ENCODE results near the gene DUSP15.

Gene DUSP15

DNA sequence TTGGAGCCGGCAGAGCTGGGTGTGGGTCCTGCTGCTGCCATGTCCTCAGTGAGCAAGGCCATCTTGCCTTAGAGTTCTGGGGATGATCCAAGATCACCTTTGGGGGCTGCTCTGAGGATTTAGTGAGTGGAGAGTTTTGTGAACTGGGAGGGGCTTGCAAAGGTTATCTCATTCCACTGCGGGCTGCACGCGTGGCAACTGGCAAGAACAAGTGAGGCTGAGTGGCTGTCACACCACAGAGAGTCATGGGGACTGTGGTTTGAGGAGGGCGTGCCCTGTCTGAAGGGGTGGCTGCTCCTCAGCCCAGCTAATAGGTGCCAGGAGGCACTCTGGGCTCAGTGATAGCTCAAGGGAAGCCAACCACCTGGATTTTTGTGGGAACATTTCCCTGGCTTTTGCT is 37.7 kb upstream of the DUSP15 start:
- TF ChIP-seq, protein P1, sequence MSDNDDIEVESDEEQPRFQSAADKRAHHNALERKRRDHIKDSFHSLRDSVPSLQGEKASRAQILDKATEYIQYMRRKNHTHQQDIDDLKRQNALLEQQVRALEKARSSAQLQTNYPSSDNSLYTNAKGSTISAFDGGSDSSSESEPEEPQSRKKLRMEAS (IDR thresholded peaks at IDR 0.05; ENCODE audit: low read depth, low read length), result no peak
- no peak for TF ChIP-seq POLR2A (IDR thresholded peaks at IDR 0.05; ENCODE audit: extremely low read depth, insufficient read length)
- no peak overlapping the region for H3K4me3 ChIP-seq (ENCODE audit: low read depth, low read length)
- no peak for DNase-seq (ENCODE audit: low read depth)

DNA sequence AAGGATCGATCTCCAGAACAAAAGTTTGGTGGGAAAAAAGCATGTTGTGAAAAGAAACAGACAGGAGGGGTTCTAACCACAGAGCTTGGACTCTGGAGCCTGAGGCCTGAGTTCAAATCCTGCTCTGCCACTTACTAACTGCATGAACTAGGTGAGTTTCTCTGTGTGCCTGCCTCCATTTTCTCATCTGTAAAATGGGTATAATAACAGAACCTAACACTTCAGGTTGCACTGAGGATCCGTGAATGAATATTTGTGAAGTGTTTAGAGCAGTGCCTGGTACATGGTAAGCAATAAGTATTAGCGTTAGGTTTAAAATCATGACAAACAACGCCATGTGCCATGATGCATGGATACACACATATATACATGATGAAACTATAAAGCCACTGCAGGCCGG is 36.7 kb upstream of the DUSP15 start:
- no peak overlapping the region for H3K4me3 ChIP-seq (ENCODE audit: low read depth, low read length)
- no peak for DNase-seq (ENCODE audit: low read depth)
- TF ChIP-seq, protein P1 (IDR thresholded peaks at IDR 0.05; ENCODE audit: low read depth, low read length), result no peak
- TF ChIP-seq POLR2A (IDR thresholded peaks at IDR 0.05; ENCODE audit: extremely low read depth, insufficient read length) (no peak), MYC (IDR thresholded peaks at IDR 0.05; ENCODE audit: low read depth, low read length) (no peak)
- TF ChIP-seq, protein P2, sequence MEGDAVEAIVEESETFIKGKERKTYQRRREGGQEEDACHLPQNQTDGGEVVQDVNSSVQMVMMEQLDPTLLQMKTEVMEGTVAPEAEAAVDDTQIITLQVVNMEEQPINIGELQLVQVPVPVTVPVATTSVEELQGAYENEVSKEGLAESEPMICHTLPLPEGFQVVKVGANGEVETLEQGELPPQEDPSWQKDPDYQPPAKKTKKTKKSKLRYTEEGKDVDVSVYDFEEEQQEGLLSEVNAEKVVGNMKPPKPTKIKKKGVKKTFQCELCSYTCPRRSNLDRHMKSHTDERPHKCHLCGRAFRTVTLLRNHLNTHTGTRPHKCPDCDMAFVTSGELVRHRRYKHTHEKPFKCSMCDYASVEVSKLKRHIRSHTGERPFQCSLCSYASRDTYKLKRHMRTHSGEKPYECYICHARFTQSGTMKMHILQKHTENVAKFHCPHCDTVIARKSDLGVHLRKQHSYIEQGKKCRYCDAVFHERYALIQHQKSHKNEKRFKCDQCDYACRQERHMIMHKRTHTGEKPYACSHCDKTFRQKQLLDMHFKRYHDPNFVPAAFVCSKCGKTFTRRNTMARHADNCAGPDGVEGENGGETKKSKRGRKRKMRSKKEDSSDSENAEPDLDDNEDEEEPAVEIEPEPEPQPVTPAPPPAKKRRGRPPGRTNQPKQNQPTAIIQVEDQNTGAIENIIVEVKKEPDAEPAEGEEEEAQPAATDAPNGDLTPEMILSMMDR (IDR thresholded peaks at IDR 0.05; ENCODE audit: low read depth, low read length), result no peak

DNA sequence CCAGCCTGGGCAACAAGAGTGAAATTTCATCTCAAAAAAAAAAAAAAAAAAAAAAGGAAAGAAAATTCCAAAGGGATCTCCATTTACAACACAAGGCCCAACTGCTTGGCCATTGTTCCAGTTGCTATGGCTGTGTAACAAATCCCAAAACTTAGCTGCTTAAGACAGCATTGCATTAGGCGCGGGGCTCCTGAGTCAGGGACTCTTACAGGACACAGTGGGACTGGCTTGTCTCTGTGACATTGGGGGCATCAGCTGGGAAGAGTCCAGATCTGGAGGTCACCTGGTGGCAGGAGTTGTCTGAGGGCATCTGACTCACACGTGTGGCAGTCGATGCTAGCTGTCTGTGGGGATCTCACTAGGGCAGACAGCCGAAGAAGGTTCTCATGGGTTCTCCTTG is 35.7 kb upstream of the DUSP15 start:
- no peak for TF ChIP-seq POLR2A (IDR thresholded peaks at IDR 0.05; ENCODE audit: extremely low read depth, insufficient read length)
- no peak overlapping the region for H3K4me3 ChIP-seq (ENCODE audit: low read depth, low read length)
- DNase-seq (ENCODE audit: low read depth), result no peak

DNA sequence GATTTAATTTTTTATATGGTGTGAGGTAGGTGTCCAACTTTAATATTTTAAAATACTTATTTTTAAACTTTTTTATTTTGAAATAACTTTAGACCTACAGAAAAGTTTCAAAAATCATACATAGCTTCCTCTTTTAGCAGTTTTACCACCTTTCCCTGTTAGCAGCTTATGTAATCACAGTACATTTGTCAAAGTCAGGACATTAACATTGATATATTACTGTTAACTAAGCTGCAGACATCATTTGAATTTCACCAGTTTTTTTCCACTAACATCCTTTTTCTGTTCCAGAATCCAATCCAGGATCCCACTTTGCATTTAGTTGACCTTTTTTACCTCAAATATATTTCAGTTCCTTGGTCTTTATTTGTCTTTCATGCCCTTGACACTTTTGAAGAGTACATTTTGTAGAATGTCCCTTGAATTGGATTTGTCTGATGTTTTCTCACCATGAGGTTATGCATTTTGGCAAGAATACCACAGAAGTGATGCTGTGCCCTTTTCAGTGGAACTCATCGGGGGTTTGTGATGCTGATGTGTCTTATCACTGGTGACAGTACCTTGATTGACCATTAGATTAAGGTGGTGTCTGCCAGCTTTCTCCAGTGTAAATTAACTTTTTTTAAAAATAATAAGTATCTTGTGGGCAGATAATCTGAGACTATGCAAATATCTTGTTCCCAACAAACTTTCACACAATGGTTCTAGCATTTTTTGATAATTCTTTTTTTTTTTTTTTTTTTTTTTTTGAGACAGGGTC is 33.5 kb upstream of the DUSP15 start:
- H3K4me3 ChIP-seq (ENCODE audit: low read depth, low read length), result no peak overlapping the region
- TF ChIP-seq, protein P2 (IDR thresholded peaks at IDR 0.05; ENCODE audit: low read depth, low read length), result no peak
- no peak for DNase-seq (ENCODE audit: low read depth)

DNA sequence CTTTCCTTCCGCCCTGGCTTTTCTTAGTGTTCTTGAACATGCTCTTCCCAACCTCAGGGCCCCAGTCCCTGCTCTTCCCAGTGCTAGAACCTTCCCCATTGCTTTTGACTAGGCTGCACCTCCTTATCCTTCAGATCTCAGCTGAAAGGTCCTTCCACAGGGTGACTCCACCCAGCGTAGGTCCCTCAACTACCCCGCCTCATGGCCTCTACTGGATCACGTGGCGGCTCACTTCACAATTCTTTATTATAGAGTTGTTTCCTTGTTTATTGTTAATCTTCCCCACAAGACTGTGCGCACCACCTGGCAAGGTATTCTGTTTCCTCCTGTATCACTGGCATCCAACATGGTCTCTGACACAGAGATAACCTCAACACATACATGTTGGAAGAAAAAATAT is 31.3 kb upstream of the DUSP15 start:
- DNase-seq (ENCODE audit: low read depth), result no peak
- no peak overlapping the region for H3K4me3 ChIP-seq (ENCODE audit: low read depth, low read length)
- TF ChIP-seq, protein P2 (IDR thresholded peaks at IDR 0.05; ENCODE audit: low read depth, low read length), result no peak
- TF ChIP-seq, protein P1 (IDR thresholded peaks at IDR 0.05; ENCODE audit: low read depth, low read length), result no peak
- no peak for TF ChIP-seq MYC (IDR thresholded peaks at IDR 0.05; ENCODE audit: low read depth, low read length)
- TF ChIP-seq POLR2A (IDR thresholded peaks at IDR 0.05; ENCODE audit: extremely low read depth, insufficient read length), result no peak

DNA sequence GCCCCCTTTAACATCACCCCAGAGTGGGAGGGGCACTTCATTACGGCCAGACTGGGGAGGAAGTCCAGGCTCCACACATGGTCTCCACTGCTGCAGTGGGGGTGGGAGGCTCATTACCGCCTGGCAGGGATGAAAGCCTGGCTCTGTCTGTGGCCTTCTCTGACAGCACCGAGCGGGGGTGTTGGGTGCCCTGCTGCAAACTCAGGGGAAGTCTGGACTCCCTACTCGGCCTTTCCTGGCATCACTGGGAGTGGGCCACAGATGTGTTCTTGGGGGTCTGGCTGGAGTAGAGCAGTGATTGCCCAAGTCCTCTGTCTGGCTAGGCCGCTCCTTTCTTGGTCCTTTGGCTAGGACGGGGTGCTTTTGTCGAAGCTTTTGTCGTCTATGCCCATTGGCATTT is 27.2 kb upstream of the DUSP15 start:
- no peak overlapping the region for H3K4me3 ChIP-seq (ENCODE audit: low read depth, low read length)
- no peak for DNase-seq (ENCODE audit: low read depth)
- TF ChIP-seq, protein P2 (IDR thresholded peaks at IDR 0.05; ENCODE audit: low read depth, low read length), result no peak
- TF ChIP-seq MYC (IDR thresholded peaks at IDR 0.05; ENCODE audit: low read depth, low read length) (no peak), POLR2A (IDR thresholded peaks at IDR 0.05; ENCODE audit: extremely low read depth, insufficient read length) (no peak)
- TF ChIP-seq, protein P1 (IDR thresholded peaks at IDR 0.05; ENCODE audit: low read depth, low read length), result no peak

DNA sequence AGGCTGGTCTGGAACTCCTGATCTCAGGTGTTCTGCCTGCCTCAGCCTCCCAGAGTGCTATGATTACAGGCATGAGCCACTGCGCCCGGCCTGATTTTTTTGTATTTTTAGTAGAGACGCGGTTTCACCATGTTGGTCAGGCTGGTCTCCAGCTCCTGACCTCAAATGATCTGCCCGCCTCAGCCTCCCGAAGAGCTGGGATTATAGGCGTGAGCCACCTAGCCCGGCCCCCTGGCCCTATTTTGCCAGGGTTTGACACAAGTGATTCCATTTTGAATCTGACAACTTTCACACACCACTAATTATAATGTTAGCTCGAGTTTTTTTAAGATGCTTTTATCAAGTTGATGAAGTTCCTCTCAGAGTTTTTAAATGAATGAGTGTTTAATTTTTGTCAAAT is 25.7 kb upstream of the DUSP15 start:
- TF ChIP-seq POLR2A (IDR thresholded peaks at IDR 0.05; ENCODE audit: extremely low read depth, insufficient read length) (no peak), MYC (IDR thresholded peaks at IDR 0.05; ENCODE audit: low read depth, low read length) (no peak)
- TF ChIP-seq, protein P1 (IDR thresholded peaks at IDR 0.05; ENCODE audit: low read depth, low read length), result no peak
- TF ChIP-seq, protein P2 (IDR thresholded peaks at IDR 0.05; ENCODE audit: low read depth, low read length), result no peak
- DNase-seq (ENCODE audit: low read depth), result no peak

More for the DNA sequence above, 25.7 kb upstream of the DUSP15 start:
- no peak overlapping the region for H3K4me3 ChIP-seq (ENCODE audit: low read depth, low read length)

All from NB4 (cell line).